Measurements from ENCODE around the gene CNTNAP1.

Gene CNTNAP1

DNA sequence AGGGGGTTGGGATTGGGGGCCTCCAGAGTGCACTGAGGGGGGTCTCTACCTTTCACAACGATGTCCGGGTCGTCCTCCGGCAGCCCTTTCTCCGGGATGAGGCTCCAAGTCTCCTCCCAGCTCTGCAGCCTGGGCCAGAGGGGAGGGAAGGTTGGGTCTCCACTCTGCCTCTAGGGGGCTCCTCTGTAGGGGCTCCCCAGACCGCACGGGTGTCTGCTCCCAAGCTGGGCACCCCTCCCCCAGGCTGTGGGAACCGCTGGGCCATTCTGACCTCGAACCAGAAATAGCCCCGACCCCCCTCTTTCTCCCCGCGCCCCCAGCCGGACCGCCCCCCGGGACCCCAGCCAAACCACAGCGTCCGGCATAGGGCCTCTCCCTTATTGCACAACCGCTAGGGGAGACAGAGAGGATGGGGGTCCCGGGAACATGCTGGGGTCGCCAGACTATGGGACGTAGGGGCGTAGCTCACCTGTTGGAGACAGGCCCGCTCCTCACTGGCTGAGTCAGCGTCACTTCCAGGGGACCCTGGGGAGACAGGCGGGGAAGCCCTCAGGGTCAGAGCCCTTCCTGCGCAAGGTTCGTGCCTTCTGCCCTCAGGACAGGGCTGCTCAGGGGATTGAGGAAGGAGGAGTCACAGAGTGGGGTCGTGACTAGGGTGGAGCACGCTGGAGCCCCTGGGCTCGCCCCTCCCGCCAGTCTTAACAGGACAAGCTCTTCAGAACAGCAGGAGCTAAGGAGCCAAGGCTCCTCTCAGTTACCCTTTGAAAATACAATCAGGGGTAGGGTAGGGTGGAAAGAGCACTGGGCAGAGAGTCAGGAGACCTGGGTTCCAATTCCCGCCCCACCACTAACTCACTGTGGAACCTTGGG lies 8.2 kb upstream of the CNTNAP1 start:
- no peak for DNase-seq
- H2AFZ ChIP-seq (ENCODE audit: low read length): no peak overlapping the region
- peaks cover 15% of the 10 kb centered on the region for H3K36me3 ChIP-seq (replicated peaks; ENCODE audit: insufficient read depth, low read length)
- H3F3A ChIP-seq (ENCODE audit: insufficient read depth, low read length): peaks cover 13% of the 10 kb centered on the region
- peak overlapping the region; percentile 100; the same call in 1 of the 2 replicates for H3K4me3 ChIP-seq (ENCODE audit: low read length)
- H3K4me1 ChIP-seq (ENCODE audit: low read length): 0 out of 2 replicates have a peak, but pooled peaks cover 6% of the 10 kb centered on the region
- H3K9me3 ChIP-seq (replicated peaks; ENCODE audit: insufficient read depth, low read length): no peaks in the 10 kb centered on the region
- peak overlapping the region; percentile 94 for H3K4me2 ChIP-seq (ENCODE audit: low read depth, low read length)
- TF ChIP-seq EZH2 (optimal IDR thresholded peaks at IDR 0.05; ENCODE audit: low read depth, low read length) (no peak), EZH2phosphoT487 (IDR thresholded peaks at IDR 0.05; ENCODE audit: low read length) (no peak)
- TF ChIP-seq, protein P1, sequence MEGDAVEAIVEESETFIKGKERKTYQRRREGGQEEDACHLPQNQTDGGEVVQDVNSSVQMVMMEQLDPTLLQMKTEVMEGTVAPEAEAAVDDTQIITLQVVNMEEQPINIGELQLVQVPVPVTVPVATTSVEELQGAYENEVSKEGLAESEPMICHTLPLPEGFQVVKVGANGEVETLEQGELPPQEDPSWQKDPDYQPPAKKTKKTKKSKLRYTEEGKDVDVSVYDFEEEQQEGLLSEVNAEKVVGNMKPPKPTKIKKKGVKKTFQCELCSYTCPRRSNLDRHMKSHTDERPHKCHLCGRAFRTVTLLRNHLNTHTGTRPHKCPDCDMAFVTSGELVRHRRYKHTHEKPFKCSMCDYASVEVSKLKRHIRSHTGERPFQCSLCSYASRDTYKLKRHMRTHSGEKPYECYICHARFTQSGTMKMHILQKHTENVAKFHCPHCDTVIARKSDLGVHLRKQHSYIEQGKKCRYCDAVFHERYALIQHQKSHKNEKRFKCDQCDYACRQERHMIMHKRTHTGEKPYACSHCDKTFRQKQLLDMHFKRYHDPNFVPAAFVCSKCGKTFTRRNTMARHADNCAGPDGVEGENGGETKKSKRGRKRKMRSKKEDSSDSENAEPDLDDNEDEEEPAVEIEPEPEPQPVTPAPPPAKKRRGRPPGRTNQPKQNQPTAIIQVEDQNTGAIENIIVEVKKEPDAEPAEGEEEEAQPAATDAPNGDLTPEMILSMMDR (IDR thresholded peaks at IDR 0.05; ENCODE audit: low read length): peak; percentile 27
- H3K27ac ChIP-seq (ENCODE audit: low read length): no peak overlapping the region
- no peaks in the 10 kb centered on the region for H3K27me3 ChIP-seq (replicated peaks; ENCODE audit: insufficient read depth, low read length)
- H4K20me1 ChIP-seq (ENCODE audit: insufficient read depth, low read length): no peaks in the 10 kb centered on the region
- H3K9me2 ChIP-seq (replicated peaks; ENCODE audit: insufficient read depth, low read length): no peaks in the 10 kb centered on the region
- H3K79me2 ChIP-seq (ENCODE audit: low read length): peaks cover 78% of the 10 kb centered on the region
- peak overlapping the region; percentile 92; the same call in 1 of the 2 replicates for H3K9ac ChIP-seq (ENCODE audit: low read length)

DNA sequence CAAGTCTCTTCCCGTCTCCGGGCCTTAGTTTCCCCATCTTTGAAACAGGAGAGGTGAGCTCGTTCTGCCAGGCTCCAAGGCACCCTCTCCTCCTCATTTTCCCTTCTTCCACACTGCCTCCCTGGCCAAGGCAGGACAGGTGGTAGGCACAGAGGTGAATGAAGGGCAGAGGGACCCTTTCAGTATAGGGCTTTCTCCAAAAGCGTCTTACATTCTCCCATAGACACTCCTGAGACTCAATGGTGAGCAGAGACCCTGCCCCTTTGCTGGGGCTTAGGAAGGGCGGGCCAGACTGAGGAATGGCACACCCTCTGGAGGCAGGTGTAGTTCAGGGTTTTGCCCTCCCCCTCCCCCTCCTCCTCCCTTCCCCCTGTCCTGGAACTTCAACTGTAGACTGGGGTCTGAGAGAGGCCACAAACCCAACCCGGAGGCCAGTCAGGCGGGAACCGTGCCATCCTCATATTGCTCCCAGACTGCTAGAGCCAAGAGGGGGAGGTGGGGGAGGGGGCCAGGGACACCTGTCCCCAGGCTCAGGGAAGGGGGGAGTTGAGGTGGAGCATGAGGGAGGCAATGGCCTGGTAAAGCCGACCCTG lies 7.5 kb upstream of the CNTNAP1 start:
- H3K27ac ChIP-seq (ENCODE audit: low read length): peak overlapping the region; percentile 48; the same call in 1 of the 2 replicates
- H3K9ac ChIP-seq (ENCODE audit: low read length): peak overlapping the region; percentile 92
- peaks cover 73% of the 10 kb centered on the region for H3K79me2 ChIP-seq (ENCODE audit: low read length)
- no peaks in the 10 kb centered on the region for H4K20me1 ChIP-seq (ENCODE audit: insufficient read depth, low read length)
- no peaks in the 10 kb centered on the region for H3K9me3 ChIP-seq (replicated peaks; ENCODE audit: insufficient read depth, low read length)
- H3K4me1 ChIP-seq (ENCODE audit: low read length): peaks cover 12% of the 10 kb centered on the region
- no peaks in the 10 kb centered on the region for H3K9me2 ChIP-seq (replicated peaks; ENCODE audit: insufficient read depth, low read length)
- H2AFZ ChIP-seq (ENCODE audit: low read length): no peak overlapping the region
- peaks cover 20% of the 10 kb centered on the region for H3F3A ChIP-seq (ENCODE audit: insufficient read depth, low read length)
- peak overlapping the region; percentile 94 for H3K4me2 ChIP-seq (ENCODE audit: low read depth, low read length)
- no peak for DNase-seq
- peak overlapping the region; percentile 100 for H3K4me3 ChIP-seq (ENCODE audit: low read length)
- no peak for TF ChIP-seq EZH2 (optimal IDR thresholded peaks at IDR 0.05; ENCODE audit: low read depth, low read length)
- TF ChIP-seq, protein P1 (IDR thresholded peaks at IDR 0.05; ENCODE audit: low read length): no peak
- no peak for TF ChIP-seq EZH2phosphoT487 (IDR thresholded peaks at IDR 0.05; ENCODE audit: low read length)
- H3K27me3 ChIP-seq (replicated peaks; ENCODE audit: insufficient read depth, low read length): no peaks in the 10 kb centered on the region
- peaks cover 11% of the 10 kb centered on the region for H3K36me3 ChIP-seq (replicated peaks; ENCODE audit: insufficient read depth, low read length)

DNA sequence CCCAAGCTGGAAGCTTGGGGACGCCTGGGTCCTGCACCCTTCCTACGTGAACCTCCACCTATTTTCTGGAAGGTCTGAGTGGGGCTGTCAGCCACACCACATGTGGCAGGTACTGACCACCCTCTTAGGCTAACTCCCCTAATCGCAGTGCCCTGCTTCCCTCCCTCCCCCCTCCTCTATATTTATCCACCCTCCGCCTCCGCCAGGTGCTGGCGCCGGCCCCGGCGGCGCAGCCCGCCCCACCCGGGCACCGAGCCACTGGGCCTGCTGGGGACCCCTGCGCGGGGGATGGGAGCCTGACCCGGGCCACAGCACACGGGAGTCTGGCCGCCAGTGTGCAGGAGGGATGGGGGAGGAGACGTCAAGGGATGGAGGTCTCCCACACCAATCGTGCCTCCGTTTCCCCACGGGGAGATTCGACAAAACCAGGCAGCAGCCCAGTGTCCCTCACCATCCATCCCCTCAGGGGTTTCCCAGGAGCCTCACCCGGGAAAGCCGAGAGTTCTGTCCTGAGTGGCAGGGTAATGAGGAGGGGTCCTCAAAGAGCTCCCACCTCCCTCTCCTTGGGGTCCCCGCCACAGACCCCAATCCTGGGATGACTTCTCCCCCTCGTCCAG lies 6.9 kb upstream of the CNTNAP1 start:
- Histone ChIP-seq H3K4me2 (ENCODE audit: low read depth, low read length) (peak overlapping the region; percentile 94), H3K27ac (ENCODE audit: low read length) (peak overlapping the region; percentile 48; the same call in 1 of the 2 replicates), H3K79me2 (ENCODE audit: low read length) (peaks cover 76% of the 10 kb centered on the region), H2AFZ (ENCODE audit: low read length) (0 out of 2 replicates have a peak overlapping the region, but pooled peaks have one; percentile 18), H3K36me3 (replicated peaks; ENCODE audit: insufficient read depth, low read length) (peaks cover 11% of the 10 kb centered on the region), H4K20me1 (ENCODE audit: insufficient read depth, low read length) (no peaks in the 10 kb centered on the region), H3K9me3 (replicated peaks; ENCODE audit: insufficient read depth, low read length) (no peaks in the 10 kb centered on the region), H3K9ac (ENCODE audit: low read length) (peak overlapping the region; percentile 92), H3F3A (ENCODE audit: insufficient read depth, low read length) (peaks cover 26% of the 10 kb centered on the region), H3K4me3 (ENCODE audit: low read length) (peak overlapping the region; percentile 100), H3K4me1 (ENCODE audit: low read length) (peaks cover 18% of the 10 kb centered on the region), H3K9me2 (replicated peaks; ENCODE audit: insufficient read depth, low read length) (no peaks in the 10 kb centered on the region), H3K27me3 (replicated peaks; ENCODE audit: insufficient read depth, low read length) (no peaks in the 10 kb centered on the region)
- peak; percentile 27 for DNase-seq
- TF ChIP-seq, protein P1 (IDR thresholded peaks at IDR 0.05; ENCODE audit: low read length): no peak
- no peak for TF ChIP-seq EZH2 (optimal IDR thresholded peaks at IDR 0.05; ENCODE audit: low read depth, low read length)
- no peak for TF ChIP-seq EZH2phosphoT487 (IDR thresholded peaks at IDR 0.05; ENCODE audit: low read length)

Measured in MM.1S (cell line).